SK-N-SH treated with all-trans-retinoic acid at 6 μM for 48 hours (cell line): ENCODE results near the gene PAX5.

ENCODE experiments used
- ARNTL ChIP-seq: fragments of 450-650 bp; formaldehyde crosslinking; IDR thresholded peaks from 2 replicates; pipeline ENCODE4 v1.5.0; 2020; ENCODE audit warnings: low read depth, mild to moderate bottlenecking, moderate library complexity, borderline replicate concordance
- BACH2 ChIP-seq: fragments of 250-450 bp; sonication (Bioruptor Pico); IDR thresholded peaks from 2 replicates; pipeline ENCODE4 v1.9.0; 2021; ENCODE audit warnings: mild to moderate bottlenecking, borderline replicate concordance
- PPARA ChIP-seq: fragments of 250-450 bp; sonication (Bioruptor Pico); IDR thresholded peaks from 2 replicates; pipeline ENCODE4 v1.5.0; 2020; ENCODE audit warnings: mild to moderate bottlenecking, borderline replicate concordance
- TCF4 ChIP-seq: fragments of 250-450 bp; sonication (Bioruptor Pico); IDR thresholded peaks from 2 replicates; pipeline ENCODE4 v1.8.0; 2021; ENCODE audit warnings: mild to moderate bottlenecking, moderate library complexity, borderline replicate concordance
- ZFP30 ChIP-seq: fragments of 450-650 bp; formaldehyde crosslinking; IDR thresholded peaks from 2 replicates; pipeline ENCODE4 v1.5.0; 2022; ENCODE audit warnings: mild to moderate bottlenecking, moderate library complexity

- TF ChIP-seq BACH2 (CRISPR knock-in tag) (no peak), TCF4 (no peak), ZFP30 (no peak), PPARA (no peak), ARNTL (CRISPR knock-in tag) (no peak)
Observed at GRCh38 chr9:36900136-36900855, 133.8 kb downstream of the PAX5 start.
